HG02798 (cell line): ENCODE data around the gene RAD51B.

Experiments used
- ATAC-seq: cut with Tn5 transposase; IDR thresholded peaks from one replicate; pipeline ENCODE4 v1.9.1; 2021; ENCODE audit warnings: mild to moderate bottlenecking; ENCODE audit not compliant: unreplicated experiment, poor library complexity

Gene RAD51B

DNA sequence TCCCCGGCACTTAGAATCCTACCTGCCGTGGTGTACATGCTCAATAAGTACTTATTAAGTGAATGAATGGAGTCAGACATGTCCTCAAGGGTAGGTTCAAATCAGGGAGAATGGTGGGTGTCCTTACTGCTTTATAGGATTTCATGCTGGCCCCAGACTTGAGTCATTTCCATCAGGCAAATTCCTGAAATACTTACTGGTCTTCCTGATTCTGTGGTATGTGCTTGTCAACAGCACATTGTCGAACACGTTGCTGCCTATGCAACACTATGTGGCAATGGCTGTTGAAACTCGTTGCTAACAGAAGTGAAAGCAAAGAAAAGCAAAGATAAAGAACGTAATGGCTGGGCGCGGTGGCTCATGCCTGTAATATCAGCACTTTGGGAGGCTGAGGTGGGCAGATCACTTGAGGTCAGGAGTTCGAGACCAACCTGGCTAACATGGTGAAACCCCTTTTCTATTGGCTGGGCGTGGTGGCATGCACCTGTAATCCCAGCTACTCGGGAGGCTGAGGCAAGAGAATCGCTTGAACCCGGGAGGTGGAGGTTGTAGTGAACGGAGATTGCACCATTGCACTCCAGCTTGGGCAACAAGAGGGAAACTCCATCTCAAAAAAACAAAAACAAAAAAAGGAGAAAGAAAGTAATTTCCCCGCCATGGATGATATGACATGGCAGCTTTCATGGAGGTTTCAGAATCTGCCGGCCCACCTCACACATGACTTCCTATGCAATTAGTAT lies 758.4 kb downstream of the RAD51B start:
- no peak for ATAC-seq

DNA sequence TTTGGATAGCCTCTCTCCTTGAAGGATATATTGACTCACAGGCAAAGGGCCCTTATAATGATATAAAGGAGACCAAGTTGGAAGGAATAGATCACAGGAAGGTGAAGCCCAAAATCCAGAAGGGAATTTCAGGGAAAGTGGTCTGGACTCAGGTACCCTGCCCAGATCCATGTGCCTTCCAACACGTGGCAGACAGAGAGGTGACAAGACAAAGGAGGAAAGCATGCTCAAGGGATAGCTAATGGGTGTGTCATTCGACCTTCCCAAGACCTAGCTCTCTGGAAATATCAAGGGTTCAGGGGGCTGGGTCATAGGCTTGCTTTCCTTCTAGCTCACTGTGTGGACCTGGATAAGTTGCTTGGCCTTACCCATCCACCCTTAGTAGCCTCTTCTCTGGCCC lies 759.0 kb downstream of the RAD51B start:
- no peak for ATAC-seq

GRCh38 chr14:68580096-68580645 lies 760.6 kb downstream of the RAD51B start:
- ATAC-seq = no peak

GRCh38 chr14:68580671-68581070 lies 761.1 kb downstream of the RAD51B start:
- ATAC-seq = no peak

- ATAC-seq = no peak
These were observed 764.1 kb downstream of the RAD51B start for GRCh38 chr14:68583548-68584280.

- ATAC-seq = no peak
These were observed 765.2 kb downstream of the RAD51B start for GRCh38 chr14:68584786-68585185.

GRCh38 chr14:68585690-68586089 lies 766.1 kb downstream of the RAD51B start:
- no peak for ATAC-seq

DNA sequence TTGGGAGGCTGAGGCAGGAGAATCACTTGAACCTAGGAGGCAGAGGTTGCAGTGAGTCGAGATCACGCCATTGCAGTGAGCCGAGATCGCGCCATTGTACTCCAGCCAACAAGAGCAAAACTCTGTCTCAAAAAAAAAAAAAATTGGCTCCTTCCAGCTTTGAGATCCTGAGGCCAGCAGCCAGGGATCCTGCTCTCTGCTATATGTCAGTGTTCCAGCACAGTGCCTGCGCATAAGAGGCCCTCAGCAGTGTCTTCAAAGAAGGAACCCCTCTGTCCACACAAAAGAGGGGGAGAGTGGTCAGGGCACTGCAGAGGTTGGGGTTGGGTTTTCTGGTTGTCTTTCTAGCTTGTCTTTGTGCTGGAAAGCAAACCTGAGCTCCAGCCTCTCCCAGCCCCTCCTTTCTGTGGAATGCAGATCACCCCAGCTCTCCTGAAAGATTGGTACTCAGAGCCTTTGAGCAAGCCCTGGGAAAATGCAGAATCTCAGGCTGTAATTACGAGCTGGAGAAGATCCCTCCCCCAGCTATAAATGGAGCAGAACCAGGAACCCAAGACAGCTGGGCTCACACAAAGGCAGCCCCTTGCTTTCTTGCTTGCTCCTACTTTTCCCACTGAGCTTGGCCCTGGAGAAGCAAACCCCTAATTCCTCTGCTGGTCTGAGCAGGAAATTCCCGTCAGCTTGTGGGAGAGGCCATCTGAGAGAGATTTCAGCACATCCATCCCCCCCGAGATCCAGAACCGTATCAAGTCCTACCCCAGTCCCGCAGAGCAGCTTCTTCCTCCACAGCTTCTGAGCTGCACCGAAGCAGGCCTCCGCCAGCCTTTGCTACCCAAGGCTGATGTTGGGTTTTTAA lies 767.5 kb downstream of the RAD51B start:
- ATAC-seq = no peak

DNA sequence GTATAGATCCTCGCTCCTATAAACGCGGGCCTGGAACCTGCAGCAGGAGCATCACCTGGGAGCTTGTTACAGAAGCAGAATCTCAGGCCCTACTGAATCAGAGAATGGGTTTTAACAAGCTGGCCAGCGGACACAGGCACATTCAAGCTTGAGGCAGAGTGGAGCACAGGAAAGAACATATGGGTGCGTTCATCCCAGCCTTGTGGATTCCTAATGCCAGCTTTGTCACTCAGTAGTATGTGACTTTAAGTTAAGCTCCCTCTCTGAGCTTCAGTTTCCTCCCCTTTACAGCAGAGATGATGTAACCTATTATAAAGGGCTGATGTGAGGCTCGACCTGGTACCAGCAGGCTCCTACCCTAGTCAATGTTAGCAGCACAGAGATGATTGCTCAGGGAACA lies 768.4 kb downstream of the RAD51B start:
- no peak for ATAC-seq

GRCh38 chr14:68589447-68590200 lies 770.0 kb downstream of the RAD51B start:
- no peak for ATAC-seq

DNA sequence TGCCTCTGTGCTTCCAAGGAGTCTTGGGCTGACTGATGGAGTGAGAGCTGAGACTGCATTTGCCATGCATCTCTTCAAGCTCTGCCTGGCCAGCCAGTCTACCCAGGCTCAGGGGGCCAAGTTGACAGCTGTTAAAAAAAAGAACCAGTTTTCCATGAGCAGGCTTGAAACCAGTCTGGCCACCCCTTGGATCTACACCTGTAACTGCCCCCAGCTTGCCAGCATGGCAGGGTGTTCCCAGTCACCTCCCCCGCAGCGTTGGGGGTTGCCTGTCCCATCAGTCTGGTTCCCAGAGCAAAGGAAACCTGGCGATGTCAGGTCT lies 770.6 kb downstream of the RAD51B start:
- no peak for ATAC-seq

- no peak for ATAC-seq
These were observed 772.2 kb downstream of the RAD51B start for GRCh38 chr14:68591786-68592185.

GRCh38 chr14:68592948-68593556 lies 773.5 kb downstream of the RAD51B start:
- no peak for ATAC-seq

DNA sequence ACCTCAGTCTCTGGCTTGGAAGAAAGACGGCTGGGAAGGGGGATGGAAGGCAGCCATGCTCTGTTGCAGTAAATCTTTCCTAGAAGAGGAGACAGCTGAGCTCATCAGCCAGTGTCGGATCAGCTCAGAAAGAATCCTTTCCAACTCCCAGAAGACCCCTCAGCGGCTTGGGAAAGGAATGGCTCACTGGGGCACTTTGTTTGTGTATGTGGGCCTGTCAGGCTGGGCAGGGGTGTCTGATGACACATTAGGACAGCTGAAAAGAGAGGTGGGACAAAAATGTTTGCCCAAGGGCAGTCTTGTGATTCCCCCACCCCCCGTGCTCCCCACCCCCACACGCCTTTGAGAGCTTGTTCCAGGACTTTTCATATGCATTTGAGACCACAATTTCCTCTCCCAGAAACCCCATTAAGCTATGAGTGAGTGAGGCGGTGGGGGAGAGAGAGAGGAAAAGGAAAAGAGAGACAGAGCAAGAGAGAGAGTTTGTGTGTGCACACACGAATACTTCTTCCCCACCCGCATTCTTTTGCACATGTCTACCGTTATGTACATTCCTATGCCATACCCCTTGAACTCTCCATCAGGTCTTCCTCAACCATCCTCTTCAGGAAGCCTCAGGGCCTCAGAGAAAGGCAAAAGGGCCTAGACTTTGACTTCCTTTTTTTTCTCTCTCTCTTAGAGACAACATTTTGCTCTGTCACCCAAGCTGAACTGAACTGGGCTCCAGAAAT lies 774.4 kb downstream of the RAD51B start:
- no peak for ATAC-seq

GRCh38 chr14:68594737-68595380 lies 775.3 kb downstream of the RAD51B start:
- no peak for ATAC-seq

DNA sequence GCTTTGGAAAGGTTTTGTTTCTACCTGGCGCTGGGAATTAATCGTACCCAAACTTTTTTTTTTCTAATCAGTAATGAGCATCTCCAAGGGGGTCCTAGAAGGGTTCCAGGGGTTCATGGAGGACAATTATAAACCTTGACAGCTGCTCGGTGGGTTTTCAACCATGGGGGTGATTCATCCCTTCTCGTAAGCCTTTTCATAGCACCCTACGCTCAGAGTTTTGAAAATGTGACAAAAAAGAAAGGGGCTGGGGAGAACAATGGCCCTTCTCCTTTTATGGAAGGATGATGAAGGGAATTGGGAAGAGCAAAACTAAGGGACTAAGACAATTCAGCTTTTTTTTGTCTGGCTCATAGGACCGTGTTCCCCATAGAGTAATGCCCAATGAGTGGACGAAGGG lies 776.6 kb downstream of the RAD51B start:
- no peak for ATAC-seq

- no peak for ATAC-seq
These were observed 777.1 kb downstream of the RAD51B start for GRCh38 chr14:68596701-68597100.

- no peak for ATAC-seq
These were observed 778.5 kb downstream of the RAD51B start for GRCh38 chr14:68598089-68598488.
